Peyer's patch (tissue), 4 donors: ENCODE measurements around the gene USP22.

ENCODE experiments used
- CTCF ChIP-seq, 6 experiments: fragments of 450-650 bp in 4 of 6; fragments of 200-600 bp in 2 of 6; sonication (generic) in 1 of 6; IDR thresholded peaks; one replicate each; pipeline ENCODE4 v1.5.1; 2017 to 2019; ENCODE audit warnings: antibody characterized with exemption in 6 of 6, mild to moderate bottlenecking in 3 of 6, moderate library complexity in 1 of 6
- POLR2A ChIP-seq, 2 donors: fragments of 450-650 bp; IDR thresholded peaks; one replicate each; pipeline ENCODE4 v1.5.1; 2017; ENCODE audit warnings: antibody characterized with exemption in 2 of 2, mild to moderate bottlenecking in 2 of 2, moderate library complexity in 2 of 2

GRCh38 chr17:21005803-21006202, 37.0 kb downstream of the USP22 start:
- TF ChIP-seq CTCF (IDR thresholded peaks at IDR 0.05) (no peak), POLR2A (IDR thresholded peaks at IDR 0.05) (no peak)
